Activated T-helper 1 cell treated with anti-CD3 and anti-CD28 coated beads, Interleukin-12 subunit alpha, Interleukin-12 subunit beta, Interleukin-2, Interleukin-4 antibody, amounts not matched to agents 30 ng/mL and 10 ng/mL and 1 ng/mL, durations not matched to agents 14 hours and 24 hours and 36 hours (primary cell): ENCODE data around the gene NKX6-2. TPM values are rescaled to one million over a fixed set of nuclear protein-coding genes. Genes with fewer than 3 reads are reported as not detected.
"Not testable (repeated sequence)": the region's sequence is repeated elsewhere in the genome, so short reads cannot be mapped to it uniquely, and the experiment has no call there.

Source experiments
- DNase-seq: peaks from one replicate; pipeline ENCODE4 v3.0.0; 2021; ENCODE audit warnings: low spot score
- H3K27ac Mint-ChIP-seq: one replicate; pipeline ENCODE4 v1.8.0; 2021; ENCODE audit warnings: mild to moderate bottlenecking, mixed read lengths
- H3K27me3 Mint-ChIP-seq: one replicate; pipeline ENCODE4 v1.8.0; 2022; ENCODE audit warnings: mild to moderate bottlenecking, moderate library complexity, mixed read lengths; ENCODE audit not compliant: insufficient read depth
- H3K36me3 Mint-ChIP-seq: one replicate; pipeline ENCODE4 v1.8.0; 2021; ENCODE audit warnings: low read depth, mixed read lengths
- H3K4me1 Mint-ChIP-seq: one replicate; pipeline ENCODE4 v1.8.0; 2021; ENCODE audit warnings: low read depth, mixed read lengths
- H3K4me3 Mint-ChIP-seq: one replicate; pipeline ENCODE4 v1.8.0; 2021; ENCODE audit warnings: mild to moderate bottlenecking, moderate library complexity, mixed read lengths
- H3K9me3 Mint-ChIP-seq: one replicate; pipeline ENCODE4 v1.8.0; 2021; ENCODE audit warnings: mixed read lengths
- intact Hi-C: fragments of 100-400 bp; cut with micrococcal nuclease; formaldehyde crosslinking; loops from one replicate; pipeline ENCODE4 v1.15.1; 2024
- total RNA-seq: library from RNA; stranded (reverse); gene quantifications from 2 replicates; pipeline ENCODE4 v1.2.3, GENCODE V29; 2022

The NKX6-2 gene
- total RNA-seq, 1 donor from 2014 or later: not detected

GRCh38 chr10:132779549-132780294 lies 6.2 kb downstream of the NKX6-2 start:
- Mint-ChIP-seq H3K9me3 (no peaks in the 10 kb centered on the region), H3K36me3 (peaks cover 6% of the 10 kb centered on the region), H3K27me3 (peaks cover 9% of the 10 kb centered on the region), H3K4me3 (no peak overlapping the region), H3K4me1 (no peaks in the 10 kb centered on the region), H3K27ac (no peak overlapping the region)
- DNase-seq: no peak
- intact Hi-C loops: no loop called here

GRCh38 chr10:132777441-132777840 lies 8.5 kb downstream of the NKX6-2 start:
- no peak for DNase-seq
- no peak overlapping the region for H3K27ac Mint-ChIP-seq
- H3K27me3 Mint-ChIP-seq: no peaks in the 10 kb centered on the region
- H3K36me3 Mint-ChIP-seq: no peaks in the 10 kb centered on the region
- no peak overlapping the region for H3K4me3 Mint-ChIP-seq
- no peaks in the 10 kb centered on the region for H3K9me3 Mint-ChIP-seq
- intact Hi-C loops: no loop called here
- no peaks in the 10 kb centered on the region for H3K4me1 Mint-ChIP-seq

- Mint-ChIP-seq H3K9me3 (no peaks in the 10 kb centered on the region), H3K27ac (no peak overlapping the region), H3K36me3 (no peaks in the 10 kb centered on the region), H3K4me1 (no peaks in the 10 kb centered on the region), H3K27me3 (no peaks in the 10 kb centered on the region), H3K4me3 (no peak overlapping the region)
- intact Hi-C loops: no loop called here
- no peak for DNase-seq
Observed at GRCh38 chr10:132776821-132777220, 9.1 kb downstream of the NKX6-2 start.

- H3K9me3 Mint-ChIP-seq: no peaks in the 10 kb centered on the region
- peaks cover 2% of the 10 kb centered on the region for H3K36me3 Mint-ChIP-seq
- no peaks in the 10 kb centered on the region for H3K4me1 Mint-ChIP-seq
- intact Hi-C loops: no loop called here
- no peaks in the 10 kb centered on the region for H3K27me3 Mint-ChIP-seq
- H3K27ac Mint-ChIP-seq: no peak overlapping the region
- no peak overlapping the region for H3K4me3 Mint-ChIP-seq
- DNase-seq: no peak
Observed at GRCh38 chr10:132776186-132776585, 9.8 kb downstream of the NKX6-2 start.

- intact Hi-C loops: no loop called here
- Mint-ChIP-seq H3K4me1 (no peaks in the 10 kb centered on the region), H3K27me3 (no peaks in the 10 kb centered on the region), H3K36me3 (peaks cover 4% of the 10 kb centered on the region), H3K27ac (no peak overlapping the region), H3K9me3 (no peaks in the 10 kb centered on the region), H3K4me3 (no peak overlapping the region)
- DNase-seq: no peak
Observed at GRCh38 chr10:132774902-132775863, 10.8 kb downstream of the NKX6-2 start.

GRCh38 chr10:132774181-132774901 lies 11.6 kb downstream of the NKX6-2 start:
- intact Hi-C loops: no loop called here
- H3K4me1 Mint-ChIP-seq: no peaks in the 10 kb centered on the region
- H3K36me3 Mint-ChIP-seq: peaks cover 5% of the 10 kb centered on the region
- no peak overlapping the region for H3K4me3 Mint-ChIP-seq
- no peaks in the 10 kb centered on the region for H3K9me3 Mint-ChIP-seq
- no peak overlapping the region for H3K27ac Mint-ChIP-seq
- no peak for DNase-seq
- H3K27me3 Mint-ChIP-seq: no peaks in the 10 kb centered on the region

- DNase-seq, H3K27ac Mint-ChIP-seq, H3K9me3 Mint-ChIP-seq, H3K4me3 Mint-ChIP-seq, H3K36me3 Mint-ChIP-seq, H3K4me1 Mint-ChIP-seq, H3K27me3 Mint-ChIP-seq, intact Hi-C loops: not testable (repeated sequence)
Observed at GRCh38 chr10:132772816-132773215, 13.1 kb downstream of the NKX6-2 start.

GRCh38 chr10:132770061-132771021 lies 15.6 kb downstream of the NKX6-2 start:
- Mint-ChIP-seq H3K27me3 (no peaks in the 10 kb centered on the region), H3K9me3 (no peaks in the 10 kb centered on the region)

GRCh38 chr10:132768346-132769248 lies 17.4 kb downstream of the NKX6-2 start:
- no peaks in the 10 kb centered on the region for H3K27me3 Mint-ChIP-seq
- no peaks in the 10 kb centered on the region for H3K9me3 Mint-ChIP-seq
- no peak for DNase-seq
- intact Hi-C loops: no loop called here
- no peak overlapping the region for H3K27ac Mint-ChIP-seq
- peaks cover 16% of the 10 kb centered on the region for H3K36me3 Mint-ChIP-seq
- no peak overlapping the region for H3K4me3 Mint-ChIP-seq
- no peaks in the 10 kb centered on the region for H3K4me1 Mint-ChIP-seq

More at GRCh38 chr10:132770061-132771021, 15.6 kb downstream of the NKX6-2 start:
- no peaks in the 10 kb centered on the region for H3K4me1 Mint-ChIP-seq
- no peak overlapping the region for H3K27ac Mint-ChIP-seq
- H3K36me3 Mint-ChIP-seq: peaks cover 14% of the 10 kb centered on the region
- intact Hi-C loops: no loop called here
- no peak overlapping the region for H3K4me3 Mint-ChIP-seq
- DNase-seq: no peak

- no peak overlapping the region for H3K27ac Mint-ChIP-seq
- no peak overlapping the region for H3K4me3 Mint-ChIP-seq
- peaks cover 11% of the 10 kb centered on the region for H3K4me1 Mint-ChIP-seq
- H3K27me3 Mint-ChIP-seq: no peaks in the 10 kb centered on the region
- no peaks in the 10 kb centered on the region for H3K9me3 Mint-ChIP-seq
- intact Hi-C loops: no loop called here
- DNase-seq: no peak
- peaks cover 18% of the 10 kb centered on the region for H3K36me3 Mint-ChIP-seq
Observed at GRCh38 chr10:132766291-132766690, 19.7 kb downstream of the NKX6-2 start.

- no peak for DNase-seq
- H3K27me3 Mint-ChIP-seq: no peaks in the 10 kb centered on the region
- H3K9me3 Mint-ChIP-seq: no peaks in the 10 kb centered on the region
- H3K4me1 Mint-ChIP-seq: peaks cover 11% of the 10 kb centered on the region
- intact Hi-C loops: no loop called here
- H3K36me3 Mint-ChIP-seq: peaks cover 17% of the 10 kb centered on the region
- no peak overlapping the region for H3K27ac Mint-ChIP-seq
- no peak overlapping the region for H3K4me3 Mint-ChIP-seq
Observed at GRCh38 chr10:132765435-132765834, 20.5 kb downstream of the NKX6-2 start.
